Endometrium (tissue), 2 donors: ENCODE measurements around the gene SFXN2.
"Not testable (repeated sequence)": the region's sequence is repeated elsewhere in the genome, so short reads cannot be mapped to it uniquely, and the experiment has no call there.

Experiments used
- FAIRE-seq: peaks from 2 replicates; lab custom pipeline; 2012; peaks lifted over from hg19 to GRCh38; lab: Jason Lieb, UNC
- donor health status: control.
- donor health status: control.

The SFXN2 gene

DNA sequence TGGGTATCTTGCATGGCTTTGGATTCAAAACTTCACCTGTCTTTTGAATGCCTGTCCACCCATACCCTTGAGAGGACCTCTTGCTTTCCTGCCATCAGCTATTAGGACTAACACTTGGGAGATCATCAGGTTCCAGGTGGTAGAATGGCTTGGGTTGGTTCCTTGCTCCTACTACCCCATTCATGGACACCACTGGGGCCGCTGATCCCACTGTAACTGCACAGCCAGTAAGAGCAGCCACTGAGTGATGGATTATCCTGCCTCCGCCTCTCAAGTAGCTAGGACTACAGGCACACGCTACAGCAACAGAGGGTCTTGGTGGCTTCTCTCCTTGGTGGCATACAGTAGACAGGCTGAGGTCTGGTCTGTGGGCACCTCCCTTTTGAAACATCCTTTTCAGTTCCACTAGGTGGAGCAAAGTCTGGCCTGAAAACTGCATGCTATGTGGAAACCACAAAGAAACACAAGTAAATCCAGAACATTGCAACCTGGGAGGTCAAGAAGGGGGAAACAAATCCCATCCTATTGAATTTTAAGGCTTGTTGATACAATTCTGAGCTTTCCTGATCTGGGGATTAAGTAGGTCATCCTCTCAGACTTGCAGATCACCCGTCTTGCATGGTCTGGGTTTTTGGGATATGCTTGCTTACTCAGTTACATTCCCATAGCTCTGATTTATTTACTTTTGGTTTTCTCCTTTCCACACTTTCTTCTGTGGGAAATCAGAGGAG lies 38.7 kb downstream of the SFXN2 start:
- no peak for FAIRE-seq

DNA sequence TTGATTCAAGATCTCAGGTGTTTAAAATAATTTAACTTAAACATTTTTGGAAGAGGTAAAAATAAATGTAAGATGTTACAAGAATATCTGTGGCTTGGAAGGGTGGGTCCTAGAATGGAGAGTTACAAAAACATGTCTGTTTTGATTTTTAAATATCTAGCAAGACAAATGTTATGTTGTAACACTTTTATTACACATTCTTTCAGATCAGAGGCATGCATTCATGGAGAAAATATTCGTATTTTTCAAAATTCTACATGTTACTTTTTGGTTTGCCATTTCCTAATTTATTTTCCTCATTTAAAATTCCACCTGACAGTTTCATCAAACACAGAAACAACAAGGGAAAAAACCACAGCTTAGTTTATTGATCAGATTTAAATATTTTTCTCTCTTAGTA lies 39.3 kb downstream of the SFXN2 start:
- FAIRE-seq = peak; percentile 62

DNA sequence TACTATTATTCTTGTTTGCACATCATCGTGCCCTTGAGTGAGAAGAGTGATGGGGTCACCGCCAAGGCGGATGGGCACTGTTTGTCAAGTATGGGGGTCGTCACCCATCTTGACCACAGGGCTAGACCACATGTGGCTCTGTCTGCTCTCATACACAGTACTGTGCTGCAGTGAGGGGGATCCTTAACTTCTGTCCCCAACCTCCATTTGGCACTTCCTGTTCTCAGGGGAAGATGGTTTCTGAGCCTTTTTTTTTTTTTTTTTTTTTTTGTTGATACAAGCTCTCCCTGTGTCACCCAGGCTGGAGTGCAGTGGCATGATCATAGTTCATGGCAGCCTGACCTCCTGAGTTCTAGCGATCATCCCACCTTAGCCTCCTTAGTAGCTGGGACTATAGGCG lies 42.9 kb downstream of the SFXN2 start:
- no peak for FAIRE-seq

DNA sequence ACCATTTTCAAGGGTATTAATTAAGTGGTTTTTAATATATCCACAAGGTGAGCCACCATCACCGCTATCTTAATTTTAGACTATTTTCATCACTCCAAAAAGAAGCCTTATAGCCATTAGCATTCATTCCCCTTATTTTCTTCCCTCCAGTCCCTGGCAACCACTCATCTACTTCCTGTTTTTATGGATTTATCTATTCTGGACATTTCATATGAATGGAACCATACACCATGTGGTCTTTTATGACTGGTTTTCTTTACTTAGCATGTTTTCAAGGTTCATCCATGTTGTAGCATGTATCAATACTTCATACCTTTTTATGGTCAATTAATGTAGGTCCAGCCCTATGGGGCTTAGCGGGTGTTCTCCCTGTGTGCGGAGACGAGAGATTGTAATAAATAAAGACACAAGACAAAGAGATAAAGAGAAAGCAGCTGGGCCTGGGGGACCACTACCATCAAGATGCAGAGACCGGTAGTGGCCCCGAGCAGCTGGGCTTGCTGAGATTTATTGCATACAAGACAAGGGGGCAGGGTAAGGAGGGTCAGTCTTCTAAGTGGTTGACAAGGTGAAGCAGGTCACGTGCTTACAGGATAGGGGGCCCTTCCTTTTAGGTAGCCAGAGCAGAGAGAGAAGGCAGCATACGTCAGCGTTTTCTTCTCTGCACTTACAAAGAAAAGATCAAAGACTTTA lies 44.0 kb downstream of the SFXN2 start:
- FAIRE-seq = no peak

DNA sequence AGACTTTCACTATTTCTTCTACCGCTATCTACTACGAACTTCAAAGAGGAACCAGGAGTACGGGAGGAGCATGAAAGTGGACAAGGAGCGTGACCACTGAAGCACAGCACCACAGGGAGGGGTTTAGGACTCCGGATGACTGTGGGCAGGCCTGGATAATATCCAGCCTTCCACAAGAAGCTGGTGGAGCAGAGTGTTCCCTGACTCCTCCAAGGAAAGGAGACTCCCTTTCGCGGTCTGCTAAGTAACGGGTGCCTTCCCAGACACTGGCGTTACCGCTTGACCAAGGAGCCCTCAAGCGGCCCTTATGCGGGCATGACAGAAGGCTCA lies 44.5 kb downstream of the SFXN2 start:
- FAIRE-seq = not testable (repeated sequence)

DNA sequence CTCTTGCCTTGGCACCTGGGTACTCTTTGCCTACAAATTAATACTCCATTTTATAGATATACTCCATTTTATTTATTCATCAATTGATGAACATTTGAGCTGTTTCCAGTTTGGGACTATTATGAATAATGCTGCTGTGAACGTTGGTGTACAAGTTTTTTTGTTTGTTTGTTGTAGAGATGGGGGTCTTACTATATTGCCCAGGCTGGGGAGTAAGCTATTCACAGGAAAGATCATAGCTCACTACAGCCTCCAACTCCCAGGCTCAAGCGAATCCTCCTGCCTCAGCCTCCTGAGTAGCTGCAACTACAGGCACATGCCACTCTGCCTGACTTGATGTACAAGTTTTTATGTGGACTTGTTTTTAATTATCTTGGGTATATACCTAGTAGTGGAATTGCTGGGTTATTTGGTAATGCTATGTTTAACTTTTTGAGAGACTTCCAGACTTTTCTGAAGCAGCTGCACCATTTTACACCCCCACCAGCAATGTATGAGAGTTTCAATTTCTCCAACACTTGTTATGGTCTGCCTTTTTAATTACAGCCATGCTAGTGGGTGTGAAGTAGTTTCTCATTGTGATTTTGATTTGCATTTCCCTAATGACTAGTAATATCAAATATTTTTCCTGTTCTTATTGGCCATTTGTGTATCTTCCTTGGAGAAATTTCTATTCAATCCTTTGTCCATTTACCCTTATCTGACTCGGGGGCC lies 45.2 kb downstream of the SFXN2 start:
- no peak for FAIRE-seq

DNA sequence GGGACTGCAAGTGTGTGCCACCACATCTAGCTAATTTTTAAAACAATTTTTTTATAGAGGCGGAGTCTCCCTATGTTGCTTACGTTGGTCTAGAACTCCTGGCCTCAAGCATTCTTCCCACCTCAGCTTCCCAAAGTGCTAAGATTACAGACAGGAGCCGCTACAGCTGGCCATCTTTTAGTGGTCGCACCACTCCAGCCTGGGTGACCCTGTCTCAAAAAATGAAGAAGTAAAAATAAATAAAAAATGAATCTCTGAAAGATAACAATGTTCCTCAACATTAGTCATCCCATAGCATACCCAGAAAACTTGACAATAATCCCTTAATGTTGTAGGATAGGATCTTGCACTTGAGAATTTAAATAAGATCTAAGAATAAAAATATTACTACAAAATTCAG lies 47.5 kb downstream of the SFXN2 start:
- no peak for FAIRE-seq

DNA sequence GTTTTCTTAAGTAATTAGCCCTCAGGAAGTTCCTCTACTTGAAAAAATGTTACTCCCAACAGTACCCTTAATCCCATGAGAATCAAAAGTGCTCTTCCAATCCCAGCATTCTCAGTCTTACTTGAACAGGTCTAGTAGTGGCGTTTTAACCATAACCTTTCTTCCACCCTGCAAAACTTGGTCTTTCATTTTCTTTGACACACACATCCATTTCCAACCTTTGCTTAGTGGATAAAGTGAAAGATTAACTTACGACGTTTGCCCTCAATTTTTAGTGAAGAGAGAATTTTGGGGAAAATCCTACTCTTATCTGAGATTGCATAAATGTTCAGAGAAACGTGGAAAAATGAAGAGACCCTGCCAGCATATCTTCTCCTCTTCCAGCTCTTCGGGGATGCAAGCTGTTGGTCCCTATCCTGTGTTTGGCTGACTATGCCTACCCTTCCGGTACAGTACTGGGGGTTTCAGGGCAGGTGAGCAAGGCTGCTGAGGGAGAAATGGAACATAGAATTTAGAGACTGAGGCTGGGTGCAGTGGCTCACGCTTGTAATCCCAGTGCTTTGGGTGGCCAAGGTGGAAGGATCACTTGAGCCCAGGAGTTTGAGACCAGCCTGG lies 48.1 kb downstream of the SFXN2 start:
- FAIRE-seq = no peak

DNA sequence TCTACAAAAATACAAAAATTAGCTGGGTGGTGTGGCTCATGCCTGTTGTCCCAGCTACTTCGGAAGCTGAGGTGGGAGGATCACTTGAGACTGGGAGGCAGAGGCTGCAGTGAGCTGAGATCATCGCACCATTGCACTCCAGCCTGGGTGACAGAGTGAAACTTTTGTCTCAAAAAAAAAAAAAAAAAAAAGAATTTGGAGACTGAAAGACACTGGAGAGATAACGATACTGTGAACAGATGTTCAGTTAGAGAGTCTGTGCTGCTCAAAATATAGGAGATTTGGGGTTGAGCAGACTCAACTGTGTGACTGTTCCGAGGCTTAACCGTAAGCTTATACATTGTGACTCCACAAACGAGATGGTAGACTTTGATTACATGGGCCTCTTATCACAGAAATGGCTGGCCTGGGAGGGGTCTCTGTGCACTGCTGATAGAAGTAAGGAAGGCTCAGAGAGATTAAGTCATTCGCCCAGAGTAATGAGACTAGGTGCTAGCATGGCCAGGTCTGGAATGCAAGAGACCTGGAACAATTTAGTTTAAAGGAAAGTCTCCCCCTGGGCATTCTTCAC lies 48.7 kb downstream of the SFXN2 start:
- FAIRE-seq = no peak

DNA sequence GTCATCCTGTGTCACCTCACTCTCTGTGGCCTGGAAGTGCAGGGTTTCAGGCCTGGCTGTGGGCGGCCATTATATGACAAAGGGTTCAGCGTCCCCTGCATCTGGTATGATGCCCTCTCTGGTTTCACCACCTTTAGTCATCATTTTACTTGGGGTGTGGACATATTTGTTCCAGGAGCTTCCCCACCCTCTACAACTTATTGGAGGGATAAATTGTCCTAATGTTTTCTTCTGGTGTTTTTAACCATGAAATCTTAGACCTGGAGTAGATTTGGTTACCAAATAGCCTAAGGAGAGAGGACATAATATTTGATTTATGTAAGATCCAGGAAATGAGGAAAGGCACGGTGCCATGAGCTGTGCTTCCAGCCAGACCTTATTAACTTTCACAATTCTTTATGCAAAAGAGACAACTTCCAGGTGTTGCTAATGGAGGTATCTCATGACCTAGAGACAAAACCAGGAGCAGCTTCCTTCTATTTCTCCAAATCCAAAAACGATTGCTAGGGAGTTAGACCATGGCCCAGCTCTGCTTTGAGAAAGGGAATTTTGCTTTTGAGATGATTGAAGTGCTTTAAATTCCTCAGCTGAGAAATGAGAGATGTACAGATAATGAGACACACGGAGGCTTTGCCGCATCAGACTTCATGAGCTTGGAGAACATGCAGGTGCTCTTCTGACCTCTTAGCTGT lies 50.2 kb downstream of the SFXN2 start:
- no peak for FAIRE-seq

DNA sequence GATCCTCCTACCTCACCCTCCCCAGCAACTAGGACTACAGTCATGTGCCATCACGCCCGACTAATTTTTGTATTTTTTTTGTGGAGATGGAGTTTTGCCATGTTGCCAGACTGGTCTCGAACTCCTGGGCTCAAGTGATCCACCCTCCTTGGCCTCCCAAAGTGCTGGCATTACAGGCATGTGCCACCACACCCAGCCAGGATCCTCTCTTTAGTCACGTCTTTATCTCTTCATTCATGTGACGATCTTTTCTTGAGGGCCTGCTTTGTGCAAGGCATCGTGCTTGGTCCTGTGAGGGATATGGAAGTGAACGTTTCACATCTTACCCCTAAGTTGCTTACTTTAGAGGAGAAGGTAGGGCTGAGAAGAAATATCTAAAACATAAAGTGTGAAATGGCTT lies 50.9 kb downstream of the SFXN2 start:
- FAIRE-seq = no peak

DNA sequence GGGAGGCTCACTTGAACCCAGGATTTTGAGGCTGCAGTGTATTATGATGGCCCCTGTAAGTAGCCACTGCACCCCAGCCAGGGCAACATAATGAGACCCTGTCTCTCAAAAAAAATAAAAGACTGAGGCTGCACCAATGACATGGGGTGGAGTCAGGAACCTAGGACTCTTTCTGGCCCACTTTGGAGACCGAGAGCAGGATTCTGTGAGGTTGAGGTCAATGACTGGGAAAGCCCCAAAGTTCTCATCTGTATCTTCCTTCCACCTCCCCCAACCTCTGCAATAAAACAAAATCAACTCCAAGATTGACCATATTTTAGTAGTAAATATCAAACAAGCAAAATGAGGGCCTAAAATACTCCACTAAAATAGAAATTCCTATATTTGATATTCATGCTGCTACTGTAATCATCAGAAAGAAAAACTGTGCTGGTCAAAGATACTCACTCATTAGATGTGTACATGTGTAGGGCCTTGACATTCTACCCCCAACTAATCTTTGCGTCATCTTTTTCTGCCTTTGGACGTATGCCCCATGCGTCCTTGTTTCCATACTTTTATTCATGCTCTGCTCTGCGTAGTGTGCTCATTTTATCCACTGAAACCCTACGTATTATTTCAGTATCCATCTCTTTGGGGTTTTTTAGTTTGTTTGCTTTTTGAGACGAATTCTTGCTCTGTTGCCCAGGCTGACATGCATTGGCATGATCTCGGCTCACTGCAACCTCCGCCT lies 53.2 kb downstream of the SFXN2 start:
- no peak for FAIRE-seq

DNA sequence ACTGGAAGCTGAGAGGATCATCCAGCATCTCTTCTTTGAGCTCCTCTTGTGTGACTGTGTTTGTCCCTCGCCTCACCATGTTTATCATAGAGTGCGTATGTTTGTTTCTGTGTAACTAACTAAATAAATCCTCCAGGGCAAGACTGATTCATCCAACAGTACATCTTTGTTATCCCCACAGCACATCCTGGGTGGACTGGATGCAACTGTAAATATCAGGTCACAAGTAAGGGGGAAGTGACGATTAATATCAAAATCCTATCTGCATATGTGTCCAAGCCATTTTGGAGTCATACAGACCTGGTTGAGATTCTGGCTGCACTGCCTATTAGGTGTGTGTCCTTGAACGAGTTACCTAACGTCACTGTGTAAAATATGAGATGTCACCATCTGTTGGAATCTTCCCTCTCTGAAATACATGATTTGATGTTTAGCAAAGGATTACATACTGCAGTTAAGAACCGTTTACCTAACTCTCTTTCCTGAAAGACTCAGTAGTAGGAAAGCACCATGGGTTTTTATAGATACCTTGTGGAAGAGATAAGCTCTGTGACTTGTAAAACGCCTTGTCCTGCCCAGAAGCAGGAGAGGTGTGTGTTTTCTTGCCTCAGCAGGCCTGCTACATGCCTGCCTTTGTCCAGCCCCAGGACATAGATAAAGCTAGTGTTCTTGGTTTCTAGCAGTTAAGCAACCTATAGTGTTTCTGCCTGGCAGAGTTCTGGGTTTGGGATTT lies 55.1 kb downstream of the SFXN2 start:
- FAIRE-seq = no peak

DNA sequence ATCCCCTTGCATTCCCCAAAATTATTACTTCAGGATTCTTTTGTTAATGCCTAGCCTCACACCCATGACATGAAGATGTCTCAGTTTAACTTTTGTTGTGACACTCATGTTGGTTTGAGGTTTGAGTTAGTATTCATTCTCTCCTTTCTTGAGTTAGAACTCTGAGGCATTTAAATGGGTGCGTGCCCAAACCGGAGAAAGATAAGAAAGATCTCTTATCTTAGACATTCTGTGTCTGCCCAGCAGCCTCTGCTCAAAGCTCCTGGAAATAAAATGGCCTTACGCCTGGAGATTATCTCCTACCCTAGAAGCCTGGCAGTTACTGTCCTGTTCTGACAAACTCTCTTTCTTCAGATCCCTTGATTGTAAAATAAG lies 55.7 kb downstream of the SFXN2 start:
- FAIRE-seq = no peak

DNA sequence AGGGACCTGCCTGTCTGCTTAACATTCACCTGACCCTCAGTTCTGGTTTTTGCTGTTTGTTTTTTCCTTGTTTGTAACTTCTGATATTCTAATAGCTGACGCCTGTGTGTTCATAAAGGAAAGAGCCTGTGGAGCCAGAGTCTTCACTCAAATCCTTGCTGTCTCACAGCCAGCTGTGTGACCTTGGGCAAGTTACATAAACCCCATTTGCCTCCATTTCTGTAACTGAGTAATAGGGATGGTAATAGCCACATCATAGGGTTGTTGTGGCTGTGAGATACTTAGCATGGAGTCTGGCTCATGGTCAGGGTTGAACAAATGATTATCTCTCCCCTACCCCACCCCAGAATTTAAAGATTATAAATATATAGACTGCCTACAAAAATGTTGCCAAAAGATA lies 56.4 kb downstream of the SFXN2 start:
- no peak for FAIRE-seq

DNA sequence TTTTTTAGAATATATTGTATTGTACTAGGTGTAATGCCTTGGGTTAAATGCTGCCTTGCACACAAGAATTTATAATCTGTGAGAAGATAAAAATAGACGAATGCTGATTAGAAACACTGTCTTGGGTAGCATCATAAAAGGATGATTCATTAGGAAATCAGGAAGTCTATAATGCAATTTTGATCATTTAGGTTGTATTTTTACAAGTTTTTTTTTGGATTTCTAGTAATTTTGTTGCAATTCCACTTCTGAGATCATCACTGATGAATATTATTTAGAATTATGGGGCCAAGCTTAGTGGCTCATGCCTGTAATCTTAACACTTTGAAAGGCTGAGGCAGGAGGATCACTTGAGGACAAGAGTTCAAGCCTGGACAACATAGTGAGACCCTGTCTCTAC lies 58.9 kb downstream of the SFXN2 start:
- no peak for FAIRE-seq

DNA sequence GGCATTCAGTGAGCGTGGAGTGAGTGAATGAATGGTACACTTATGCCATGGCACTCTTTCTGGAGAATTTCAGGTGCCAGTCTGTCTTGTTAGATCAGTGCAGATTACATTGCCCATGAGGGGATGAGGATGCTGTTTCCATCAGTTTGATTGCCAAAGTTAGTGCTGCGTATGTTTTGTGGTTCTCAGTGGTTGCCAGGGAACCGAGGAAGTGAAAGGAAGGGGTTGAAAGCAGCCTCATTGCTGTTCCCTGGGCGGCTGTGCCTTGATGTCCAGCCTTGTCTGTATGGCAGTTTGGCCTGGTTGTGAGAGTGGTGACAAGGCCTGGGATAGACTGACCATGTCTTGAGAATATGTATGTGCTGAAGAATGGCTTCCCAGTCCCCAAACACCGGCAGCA lies 59.5 kb downstream of the SFXN2 start:
- FAIRE-seq = no peak

DNA sequence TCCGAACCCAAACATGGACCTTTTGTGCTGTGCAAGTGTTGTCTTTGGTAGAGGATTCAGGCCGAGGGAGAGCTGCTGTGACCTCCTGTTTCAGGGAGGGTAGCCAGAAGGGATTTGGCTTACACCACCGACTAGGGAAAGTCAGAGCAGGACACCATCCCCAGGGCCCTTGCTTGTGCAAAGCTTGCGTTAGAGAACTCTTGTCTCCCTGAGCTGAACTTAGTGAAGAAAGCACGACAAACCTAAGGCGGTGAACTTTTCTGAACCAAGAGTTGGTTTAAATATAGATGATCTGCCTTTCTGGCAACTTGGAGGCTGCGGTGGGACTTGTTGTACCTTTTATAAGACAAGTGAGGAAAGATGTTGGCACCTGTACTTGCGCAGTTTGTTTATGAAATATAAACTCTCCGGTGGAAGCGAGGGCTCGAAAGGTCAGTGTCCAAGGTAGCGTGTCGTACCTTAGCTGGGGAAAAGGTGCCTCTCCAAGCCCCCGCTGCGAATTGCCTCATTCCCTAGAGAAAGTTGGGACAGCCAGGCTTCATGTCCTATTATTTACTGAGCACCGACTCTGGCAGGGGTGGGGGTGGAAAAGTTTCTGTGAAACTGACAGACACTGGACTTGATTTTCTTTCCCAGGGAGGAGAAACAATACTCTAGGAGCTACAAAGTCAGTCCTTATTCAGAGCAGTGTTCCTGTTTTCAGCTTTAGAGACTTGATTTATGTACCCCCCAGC lies 60.9 kb downstream of the SFXN2 start:
- no peak for FAIRE-seq

DNA sequence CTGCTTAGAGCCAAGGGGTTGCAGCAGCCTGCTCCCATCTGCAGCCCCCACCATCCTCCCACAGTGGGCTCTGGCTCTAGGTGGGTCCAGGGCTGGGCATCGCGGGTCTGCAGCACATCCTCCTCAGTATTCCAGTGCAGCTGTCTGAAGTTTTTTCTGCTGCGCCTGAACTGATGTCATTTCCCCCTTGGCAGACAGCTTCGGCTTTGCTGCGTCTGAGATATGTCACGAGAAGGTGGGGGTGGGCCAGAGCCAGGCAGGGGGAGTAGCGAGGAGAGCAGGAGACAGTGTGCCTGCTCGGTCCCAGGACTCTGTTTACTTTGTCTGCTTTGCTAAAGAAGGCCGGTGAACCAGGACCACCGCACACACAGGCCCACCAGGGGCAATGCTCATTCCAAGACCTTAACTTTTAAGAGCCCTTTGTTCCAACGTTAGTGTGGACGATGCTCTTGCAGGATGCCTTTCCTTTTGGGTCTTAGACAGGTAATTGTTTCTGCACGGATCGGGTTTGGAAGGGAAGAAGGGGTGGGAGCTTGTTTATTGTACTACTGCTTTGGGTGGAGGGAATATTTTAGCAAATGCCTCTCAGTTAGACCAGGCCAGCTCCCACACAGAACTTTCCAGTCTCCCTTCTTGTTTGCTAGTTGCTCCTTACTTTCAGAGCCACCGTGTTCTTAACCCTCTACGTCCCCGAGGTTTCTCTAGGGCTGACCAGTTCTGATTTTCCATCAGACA lies 61.7 kb downstream of the SFXN2 start:
- no peak for FAIRE-seq
